KOPT-K1 (cell line): Measurements from ENCODE around the gene GABRB1.

Source experiments
- H3K27ac ChIP-seq: fragments of 200-600 bp; sonication (generic); 2 replicates; pipeline ENCODE4 v1.5.1; 2016; ENCODE audit warnings: antibody characterized with exemption, mild to moderate bottlenecking, low read depth, low read length; ENCODE audit not compliant: poor library complexity, severe bottlenecking
- H3K36me3 ChIP-seq: fragments of 200-600 bp; sonication (generic); 2 replicates; pipeline ENCODE4 v1.5.1; 2017; ENCODE audit warnings: antibody characterized with exemption, mild to moderate bottlenecking, low read length, moderate library complexity; ENCODE audit not compliant: insufficient read depth
- H3K9me3 ChIP-seq: fragments of 200-600 bp; sonication (generic); 2 replicates; pipeline ENCODE4 v1.5.1; 2017; ENCODE audit warnings: antibody characterized with exemption, low read length, mild to moderate bottlenecking; ENCODE audit not compliant: insufficient read depth, poor library complexity, severe bottlenecking

GABRB1 gene

DNA sequence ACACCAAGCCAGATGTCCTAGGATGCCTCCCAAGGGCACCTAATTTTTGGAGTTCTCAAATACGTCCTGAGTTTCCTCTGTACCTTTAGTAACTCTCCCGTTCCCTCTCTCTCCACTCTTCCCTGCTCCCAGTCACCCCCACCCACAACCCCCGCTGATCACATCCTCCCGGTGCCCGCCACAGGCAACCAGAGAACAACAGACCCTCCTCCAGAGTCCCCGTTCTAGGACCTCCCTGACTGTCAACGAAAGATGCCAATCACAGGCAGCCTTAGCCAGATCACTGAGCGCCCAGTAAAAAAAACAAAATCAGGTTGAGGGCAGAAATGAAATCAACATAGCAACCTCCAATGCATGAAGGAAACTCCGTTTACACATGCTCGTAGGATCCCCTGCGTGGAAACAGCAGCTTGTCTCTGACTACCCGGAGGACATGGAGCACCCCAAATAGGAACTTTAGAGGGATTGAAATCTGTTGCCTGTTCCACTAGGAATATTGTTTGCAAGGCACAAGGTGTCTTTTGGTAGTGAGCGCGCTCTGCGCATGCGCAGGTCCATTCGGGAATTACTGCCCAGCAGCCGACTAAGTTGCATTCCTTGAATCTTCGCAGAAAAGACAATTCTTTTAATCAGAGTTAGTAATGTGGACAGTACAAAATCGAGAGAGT, at the start of gene GABRB1:
Gene GABRB1 (plus strand): TSS at position 557 of the 668 bp plus-strand sequence.
- H3K36me3 ChIP-seq = no peaks in the 10 kb centered on the region
- peaks cover 7% of the 10 kb centered on the region for H3K9me3 ChIP-seq
- H3K27ac ChIP-seq = no peak within 1 kb of the TSS

DNA sequence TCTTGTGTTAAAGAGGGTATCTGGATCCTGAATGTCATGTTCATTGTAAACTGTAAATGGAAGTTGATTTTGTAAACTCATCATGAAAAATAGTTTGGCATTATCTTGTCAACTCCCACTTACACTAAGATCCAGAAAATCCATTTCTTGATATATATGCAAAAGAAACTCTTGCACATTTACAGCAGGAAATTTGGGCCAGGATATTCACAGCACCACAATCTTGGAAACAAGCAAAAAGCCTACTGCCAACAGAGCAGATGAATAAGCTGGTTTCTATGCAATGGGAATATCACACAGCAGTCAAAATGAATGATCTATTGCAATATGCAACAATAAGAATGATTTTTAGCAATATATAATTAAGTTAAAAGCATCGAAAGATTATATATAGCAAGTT, 46.6 kb upstream of the GABRB1 start:
- H3K27ac ChIP-seq = no peak overlapping the region
- no peaks in the 10 kb centered on the region for H3K36me3 ChIP-seq
- no peaks in the 10 kb centered on the region for H3K9me3 ChIP-seq

DNA sequence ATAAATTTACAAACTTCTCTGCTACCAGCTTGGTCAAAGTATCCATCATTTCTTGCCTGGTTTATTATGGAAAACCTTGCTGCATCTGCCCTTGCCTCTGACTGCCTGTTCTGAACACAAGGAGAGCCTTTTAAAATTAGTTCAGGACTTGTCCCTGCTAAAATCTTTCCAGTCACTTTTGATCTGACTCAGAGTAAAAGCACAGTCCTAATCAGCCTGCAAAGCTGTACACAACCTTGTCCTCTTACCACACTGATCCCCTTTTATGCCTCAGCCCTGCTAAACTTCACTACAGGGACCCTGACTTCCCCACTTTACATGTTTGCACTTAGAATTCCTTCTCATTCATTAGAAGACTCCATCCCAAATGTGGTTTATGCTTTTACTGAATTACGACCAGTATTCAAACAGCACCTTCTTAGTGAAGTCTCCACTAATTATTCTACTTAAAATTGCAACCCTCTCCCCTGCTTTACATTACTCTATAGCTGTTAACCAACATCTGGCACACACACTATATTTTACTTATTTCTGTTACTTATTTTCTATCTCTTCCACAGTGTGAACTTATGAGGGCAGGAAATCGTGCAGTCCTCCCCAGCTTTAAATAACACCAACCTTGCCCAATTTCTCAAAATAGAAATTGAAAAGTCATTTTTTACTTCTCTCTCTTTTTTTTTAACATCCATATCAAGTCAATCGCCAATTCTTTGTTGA, 44.3 kb upstream of the GABRB1 start:
- H3K36me3 ChIP-seq = no peaks in the 10 kb centered on the region
- H3K27ac ChIP-seq = no peak overlapping the region

DNA sequence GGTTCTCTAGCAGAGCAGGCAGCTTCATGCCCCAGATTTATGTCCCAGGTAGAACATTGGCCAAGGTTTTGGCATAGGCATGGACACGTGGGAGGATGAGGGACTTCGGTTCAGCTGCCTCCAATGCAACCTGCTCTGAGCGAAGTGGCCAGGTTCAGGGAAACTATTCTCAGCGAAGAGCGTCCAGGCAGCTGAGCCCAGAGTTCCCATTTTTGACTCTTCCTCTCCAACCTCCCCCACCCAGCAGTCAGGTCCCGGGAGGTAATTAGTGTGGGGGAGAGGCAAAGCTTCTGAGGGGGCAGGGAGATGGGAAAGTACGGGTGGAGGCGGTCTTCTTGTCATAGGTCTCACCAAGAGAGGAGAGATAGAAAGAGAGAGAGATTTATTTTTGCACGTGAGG, 39.0 kb upstream of the GABRB1 start:
- no peak overlapping the region for H3K27ac ChIP-seq
- H3K9me3 ChIP-seq = peaks cover 12% of the 10 kb centered on the region
- no peaks in the 10 kb centered on the region for H3K36me3 ChIP-seq

More for the DNA sequence above, 44.3 kb upstream of the GABRB1 start:
- no peaks in the 10 kb centered on the region for H3K9me3 ChIP-seq

DNA sequence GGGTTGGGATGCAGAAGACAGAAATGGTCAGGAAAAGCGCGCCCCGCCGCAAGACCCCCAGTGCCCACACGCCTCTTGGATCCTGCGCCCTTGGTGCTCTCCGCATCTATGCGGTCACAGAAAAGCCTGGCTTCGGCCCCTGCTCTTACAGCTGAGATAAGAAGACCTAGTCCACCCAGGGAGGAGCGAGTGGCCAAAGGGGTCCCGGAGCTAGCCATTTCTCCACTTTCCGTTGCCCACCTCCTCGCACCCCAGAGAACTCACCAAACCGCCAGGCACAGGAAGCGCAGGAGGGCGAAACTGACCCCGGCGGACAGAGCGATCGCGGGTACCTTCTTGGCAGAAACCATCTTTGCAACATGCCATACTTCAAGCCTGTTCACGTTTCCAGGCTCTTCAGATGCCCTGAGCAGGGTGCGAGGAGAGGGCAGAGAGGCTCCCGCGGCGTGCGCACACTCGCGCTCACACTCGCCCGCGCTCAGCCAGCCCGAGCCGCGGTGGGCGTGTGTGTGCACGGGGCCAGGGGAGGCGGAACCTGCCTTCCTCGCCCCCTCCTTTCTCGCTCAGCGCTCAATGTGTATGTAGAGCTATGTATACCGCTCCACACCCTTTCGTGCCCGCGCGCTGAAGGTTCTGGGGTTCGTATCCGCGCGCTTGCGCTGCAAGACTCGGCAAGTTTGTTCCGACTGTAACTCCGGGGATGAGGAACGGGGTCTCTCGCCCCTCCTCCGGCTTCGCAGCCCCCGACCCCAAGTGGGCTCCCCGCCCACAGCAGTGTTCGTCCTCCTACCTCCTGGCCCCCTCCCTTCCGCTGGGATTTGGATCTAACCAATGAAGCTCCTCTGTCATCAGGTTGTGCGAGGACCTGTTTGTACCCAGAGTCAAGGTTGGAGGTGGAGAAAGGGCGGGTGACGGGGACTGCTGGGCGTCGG, 38.0 kb upstream of the GABRB1 start, which contains the start of gene GABRA4:
Gene GABRA4 (minus strand): TSS at position 507 of the 932 bp plus-strand sequence. CDS start 157 bp downstream, at position 350.
- Histone ChIP-seq H3K36me3 (no peaks in the 10 kb centered on the region), H3K9me3 (peaks cover 12% of the 10 kb centered on the region), H3K27ac (no peak within 1 kb of the TSS)

DNA sequence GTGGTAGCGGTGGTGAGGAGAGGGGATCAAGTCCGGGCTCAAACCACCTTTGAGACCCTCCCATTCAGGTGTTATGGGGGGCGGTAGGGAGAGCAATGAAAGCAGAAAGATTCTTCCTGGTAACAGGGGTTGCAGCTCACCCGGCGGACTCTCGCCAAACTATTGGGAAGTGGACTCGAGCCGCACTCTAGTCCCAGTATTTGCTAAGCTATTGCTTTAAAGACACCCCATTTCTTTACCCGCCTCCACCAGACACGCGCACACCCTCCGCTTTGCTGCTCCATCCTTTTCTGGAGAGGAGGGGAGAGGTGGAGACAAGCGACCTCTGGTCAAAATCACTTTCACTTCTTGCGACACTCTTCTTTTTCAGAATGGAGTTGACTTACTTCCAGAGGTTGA, 37.4 kb upstream of the GABRB1 start:
- H3K36me3 ChIP-seq = no peaks in the 10 kb centered on the region
- peaks cover 12% of the 10 kb centered on the region for H3K9me3 ChIP-seq
- no peak overlapping the region for H3K27ac ChIP-seq

DNA sequence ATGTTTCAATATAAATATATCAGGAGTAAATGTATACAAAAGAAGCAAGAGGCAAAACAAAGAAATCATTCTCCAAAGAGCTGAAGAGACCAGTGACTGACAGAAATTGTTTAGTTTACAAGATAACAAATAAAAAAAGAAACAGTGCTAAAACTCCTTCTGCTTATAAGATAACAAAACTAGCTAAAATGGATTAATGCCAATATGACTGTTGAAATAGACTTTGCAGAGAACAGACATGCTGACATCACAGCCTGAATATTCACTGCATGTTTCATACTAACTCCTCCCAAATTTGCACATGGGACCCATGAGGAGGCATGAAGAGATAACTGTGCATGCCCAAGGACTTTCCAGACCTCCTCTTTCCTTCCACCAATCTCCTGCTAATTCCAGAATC, 31.8 kb upstream of the GABRB1 start:
- no peak overlapping the region for H3K27ac ChIP-seq
- H3K36me3 ChIP-seq = no peaks in the 10 kb centered on the region
- H3K9me3 ChIP-seq = no peaks in the 10 kb centered on the region

DNA sequence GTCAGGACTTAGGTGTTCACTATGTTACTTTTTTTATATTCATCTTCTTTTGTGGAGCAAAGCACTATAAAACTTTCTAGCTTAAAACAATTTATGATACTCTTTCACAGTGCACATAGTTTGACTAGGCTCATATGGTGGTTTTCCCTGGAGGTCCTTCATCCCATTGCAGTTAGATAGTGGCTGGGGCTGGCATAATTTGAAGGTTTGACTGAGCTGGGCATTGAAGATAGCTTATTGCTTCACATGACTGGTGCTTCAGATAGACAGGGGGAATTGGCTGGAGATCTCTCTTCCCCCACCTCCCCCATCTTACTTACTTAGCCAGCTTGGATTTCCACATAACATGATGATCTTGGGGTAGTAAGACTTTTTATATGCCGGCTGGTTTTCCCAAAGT, 31.0 kb upstream of the GABRB1 start:
- Histone ChIP-seq H3K9me3 (no peaks in the 10 kb centered on the region), H3K36me3 (no peaks in the 10 kb centered on the region), H3K27ac (no peak overlapping the region)

DNA sequence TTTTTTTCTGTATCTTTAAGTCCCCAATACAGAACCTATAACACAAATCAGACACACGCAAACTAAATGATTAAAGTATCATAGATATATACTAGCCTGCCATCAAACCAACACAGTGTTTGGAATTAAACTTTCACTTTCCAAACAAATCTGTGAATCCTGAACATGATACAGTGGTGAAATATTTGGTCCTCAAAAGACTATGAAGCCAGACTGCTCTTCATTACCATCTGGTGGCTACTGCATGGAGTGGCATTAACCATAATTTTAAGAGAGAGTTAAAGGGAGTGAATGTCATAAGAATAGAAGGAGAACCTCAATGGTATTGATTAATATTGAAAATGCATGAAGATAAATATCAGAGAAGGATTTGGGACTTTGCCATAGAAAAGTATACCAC, 28.8 kb upstream of the GABRB1 start:
- Histone ChIP-seq H3K9me3 (no peaks in the 10 kb centered on the region), H3K27ac (no peak overlapping the region), H3K36me3 (no peaks in the 10 kb centered on the region)

DNA sequence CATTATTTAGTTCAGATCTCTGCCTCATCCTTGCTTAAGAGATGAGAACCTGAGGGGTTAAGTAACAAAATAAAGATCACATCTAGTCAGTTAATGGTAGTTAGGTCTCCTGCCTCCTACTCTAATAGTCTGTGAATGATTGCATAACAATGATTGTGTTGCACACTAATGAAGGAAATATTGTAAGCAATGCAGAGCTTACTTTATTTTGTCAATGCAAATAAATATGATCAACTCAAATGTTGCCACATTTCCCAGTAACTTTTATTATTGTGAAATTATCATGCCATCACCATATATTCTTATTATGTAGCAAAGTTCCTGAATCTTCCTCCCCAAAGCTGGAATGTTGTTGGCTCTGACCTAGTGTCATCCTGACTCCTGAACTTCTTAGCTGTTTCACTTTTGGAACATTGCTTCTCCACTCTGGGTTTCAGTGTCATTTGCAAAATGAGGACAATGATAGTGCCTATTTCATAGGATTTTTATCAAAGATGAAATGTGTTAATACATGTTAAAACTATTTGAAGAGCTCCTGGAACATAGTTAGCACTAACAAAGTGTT, 20.9 kb upstream of the GABRB1 start:
- no peaks in the 10 kb centered on the region for H3K36me3 ChIP-seq
- H3K27ac ChIP-seq = no peak overlapping the region
- H3K9me3 ChIP-seq = peaks cover 17% of the 10 kb centered on the region

DNA sequence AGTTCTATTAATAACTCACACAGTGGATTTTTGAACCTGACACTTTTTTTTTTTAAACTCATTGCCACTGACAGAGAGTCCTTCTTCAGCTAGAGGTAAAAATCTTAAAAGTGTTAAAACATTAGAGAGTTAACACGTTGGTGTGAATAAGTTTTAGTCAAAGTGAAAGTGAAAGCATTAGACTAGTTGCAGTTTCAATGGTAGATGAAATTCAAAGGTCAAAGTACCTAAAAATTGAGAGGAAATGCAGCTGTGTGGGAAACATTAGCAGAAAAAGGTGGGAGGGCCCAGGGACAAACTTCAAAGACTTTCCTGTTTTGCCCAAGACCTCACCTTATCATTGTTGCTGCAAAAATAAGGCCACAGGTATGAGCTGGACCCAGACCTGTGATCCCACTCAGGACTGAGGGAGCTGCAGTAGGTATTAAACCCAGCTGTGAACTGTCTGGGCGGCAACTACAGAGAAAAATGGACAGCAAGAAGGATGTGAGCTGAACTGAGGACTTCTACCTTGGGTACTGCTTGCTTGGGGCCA, 20.4 kb upstream of the GABRB1 start:
- Histone ChIP-seq H3K27ac (no peak overlapping the region), H3K9me3 (peaks cover 17% of the 10 kb centered on the region), H3K36me3 (no peaks in the 10 kb centered on the region)

DNA sequence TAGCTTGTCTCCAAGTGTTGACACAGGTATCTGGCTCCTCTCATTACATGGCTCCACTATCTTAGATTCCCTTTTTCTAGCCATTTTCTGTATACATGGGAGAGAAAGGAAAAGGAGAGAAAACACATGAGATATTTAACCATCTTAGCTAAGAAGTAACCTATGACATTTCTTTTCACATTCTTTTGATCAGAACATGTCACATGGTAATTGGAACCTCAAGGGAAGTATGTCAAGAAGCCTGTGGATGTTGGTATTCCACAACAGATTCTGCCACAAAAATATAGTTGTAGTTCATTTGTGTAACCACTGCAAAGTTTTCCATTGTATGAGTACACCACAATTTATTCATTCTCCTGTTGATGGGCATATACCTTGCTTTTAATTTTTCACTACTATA, 18.7 kb upstream of the GABRB1 start:
- no peak overlapping the region for H3K27ac ChIP-seq

DNA sequence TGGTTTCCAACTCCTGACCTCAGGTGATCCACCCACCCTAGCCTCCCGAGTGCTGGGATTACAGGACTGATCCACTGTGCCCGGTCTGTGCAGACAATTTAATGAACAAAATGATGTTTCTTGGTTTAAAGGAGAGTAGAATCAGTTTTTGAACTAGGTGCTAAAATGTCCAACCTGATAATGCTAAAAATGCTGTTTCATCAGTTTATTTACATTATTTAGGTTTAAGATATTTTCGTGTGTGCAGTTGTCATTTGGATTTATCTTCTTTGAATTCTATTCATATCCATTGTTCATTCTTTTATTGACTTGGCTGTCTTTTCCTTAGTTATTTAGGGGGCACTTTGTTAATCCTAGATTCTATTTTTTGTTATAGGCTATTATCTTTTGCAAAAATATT, 18.0 kb upstream of the GABRB1 start:
- Histone ChIP-seq H3K9me3 (peaks cover 17% of the 10 kb centered on the region), H3K36me3 (no peaks in the 10 kb centered on the region), H3K27ac (no peak overlapping the region)

More for the DNA sequence above, 18.7 kb upstream of the GABRB1 start:
- Histone ChIP-seq H3K9me3 (peaks cover 17% of the 10 kb centered on the region), H3K36me3 (no peaks in the 10 kb centered on the region)

DNA sequence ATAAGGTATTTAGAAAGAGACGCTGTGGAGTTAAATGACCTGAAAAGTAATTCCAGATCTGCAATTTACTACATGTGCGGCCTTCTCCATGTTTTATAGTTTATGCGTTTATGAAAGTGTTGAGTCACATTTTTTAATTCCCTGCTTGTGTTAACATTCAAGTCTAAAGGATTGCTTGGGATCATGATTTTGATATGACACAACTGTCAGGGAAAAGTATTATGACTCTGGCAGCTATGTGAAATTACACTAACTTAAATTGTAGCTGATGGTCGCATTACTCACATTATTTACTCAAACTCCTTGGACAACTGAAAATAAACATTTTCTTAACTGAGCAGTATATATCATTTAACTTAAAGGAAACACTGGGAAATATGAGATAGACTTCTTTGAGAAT, 14.3 kb upstream of the GABRB1 start:
- no peaks in the 10 kb centered on the region for H3K36me3 ChIP-seq
- H3K27ac ChIP-seq = no peak overlapping the region
- no peaks in the 10 kb centered on the region for H3K9me3 ChIP-seq
